K562 (cell line): ENCODE data around the gene MPRIP. TPM values are rescaled to one million over a fixed set of nuclear protein-coding genes. Genes with fewer than 3 reads are reported as not detected.
"Not testable (repeated sequence)": the region's sequence is repeated elsewhere in the genome, so short reads cannot be mapped to it uniquely, and the experiment has no call there.

ENCODE experiments used
- ATAC-seq: fragments of 200-7000 bp; cut with Tn5 transposase; 3 replicates; pipeline ENCODE4 v1.9.1; 2020; ENCODE audit warnings: moderate library complexity
- BruUV-seq: library from RNA; stranded (reverse); fragments of 400-500 nt; replicated peaks from 2 replicates; lab custom pipeline; 2021; lab: Mats Ljungman, UMichigan
- CTCF ChIA-PET: fragments of 300-600 bp; formaldehyde crosslinking; extraction: SDS; loops from one replicate; lab custom pipeline; 2021; ENCODE audit warnings: low intra/inter-chr PET ratio; lab: Yijun Ruan, JAX
- POLR2A ChIA-PET: fragments of 300-600, 350-650 bp; sonication (Branson Sonifier 250); formaldehyde crosslinking; extraction: SDS; loops from one replicate; lab custom pipeline; 2021; ENCODE audit warnings: antibody characterized with exemption, inconsistent platforms; lab: Yijun Ruan, JAX
- DNase-seq, 4 experiments: peaks; one replicate each; pipeline versions ENCODE4 v3.0.0 to v3.0.0-alpha.2; 2011 to 2018; ENCODE audit warnings: low spot score in 3 of 4, mixed read lengths in 3 of 4; ENCODE audit errors: extremely low read depth in 1 of 4
- FAIRE-seq: peaks from 2 replicates; lab custom pipeline; 2011; peaks lifted over from hg19 to GRCh38; lab: Jason Lieb, UNC
- H2AFZ ChIP-seq: 2 replicates; pipeline ENCODE4 v1.6.0; 2011; ENCODE audit warnings: low read depth, low read length, control low read depth, inconsistent platforms
- H3K27ac ChIP-seq: fragments of 200-600 bp; 3 replicates; pipeline ENCODE4 v1.8.0; 2011; ENCODE audit warnings: low read depth, mild to moderate bottlenecking, control low read depth, inconsistent platforms, low read length, moderate library complexity, mixed read lengths; ENCODE audit errors: extremely low read depth
- H3K27me3 ChIP-seq, 2 experiments: fragments of 300-600 bp in 1 of 2; 2 replicates in 1 of 2; 3 replicates in 1 of 2; pipeline versions ENCODE4 v1.6.0 to v1.8.0; 2011; ENCODE audit warnings: inconsistent platforms in 2 of 2, low read length in 2 of 2, mild to moderate bottlenecking in 1 of 2, mixed read lengths in 1 of 2, moderate library complexity in 1 of 2; ENCODE audit not compliant: control insufficient read depth in 2 of 2, insufficient read depth in 2 of 2
- H3K36me3 ChIP-seq: fragments of 300-600 bp; 3 replicates; pipeline ENCODE4 v1.8.0; 2011; ENCODE audit warnings: mild to moderate bottlenecking, low read length, inconsistent platforms; ENCODE audit not compliant: control insufficient read depth, insufficient read depth
- H3K4me1 ChIP-seq, 2 experiments: fragments of 200-600 bp in 1 of 2; replicated peaks in 1 of 2; 2 replicates in 1 of 2; 3 replicates in 1 of 2; pipeline versions ENCODE4 v1.5.1 to v1.8.0; 2011; ENCODE audit warnings: inconsistent platforms in 2 of 2, low read length in 2 of 2, mild to moderate bottlenecking in 1 of 2, mixed read lengths in 1 of 2, moderate library complexity in 1 of 2; ENCODE audit not compliant: control insufficient read depth in 2 of 2, insufficient read depth in 2 of 2
- H3K4me2 ChIP-seq: 2 replicates; pipeline ENCODE4 v1.6.1; 2011; ENCODE audit warnings: low read length, control low read depth, inconsistent platforms, mixed read lengths; ENCODE audit not compliant: insufficient read depth
- H3K4me3 ChIP-seq: fragments of 200-600 bp; sonication (generic), shearing (Covaris generic); 2 replicates; pipeline ENCODE4 v1.5.1; 2016; ENCODE audit warnings: control low read depth, inconsistent platforms
- H3K79me2 ChIP-seq: fragments of 200-600 bp; 3 replicates; pipeline ENCODE4 v1.8.0; 2011; ENCODE audit warnings: low read length, inconsistent platforms; ENCODE audit not compliant: control insufficient read depth, insufficient read depth
- H3K9ac ChIP-seq, 2 experiments: 2 replicates each; pipeline versions ENCODE4 v1.6.0 to v1.6.1; 2011; ENCODE audit warnings: low read depth in 2 of 2, low read length in 2 of 2, control low read depth in 1 of 2, inconsistent platforms in 1 of 2, mild to moderate bottlenecking in 1 of 2, mixed read lengths in 1 of 2; ENCODE audit not compliant: insufficient read depth in 1 of 2
- H3K9me1 ChIP-seq: one replicate; pipeline ENCODE4 v1.6.0; 2011; ENCODE audit warnings: inconsistent platforms, mild to moderate bottlenecking, low read length, moderate library complexity; ENCODE audit not compliant: control insufficient read depth, insufficient read depth
- H3K9me3 ChIP-seq: replicated peaks from 2 replicates; pipeline ENCODE4 v1.5.1; 2011; ENCODE audit warnings: low read depth, low read length, inconsistent platforms; ENCODE audit not compliant: control insufficient read depth, insufficient read depth
- H4K20me1 ChIP-seq: replicated peaks from 2 replicates; pipeline ENCODE4 v1.6.1; 2011; ENCODE audit warnings: low read length, inconsistent platforms, mixed read lengths; ENCODE audit not compliant: control insufficient read depth, insufficient read depth
- CC2D1A ChIP-seq: fragments of 450-650 bp; IDR thresholded peaks from 2 replicates; pipeline ENCODE4 v1.6.1; 2017; ENCODE audit warnings: mild to moderate bottlenecking
- CCAR2 ChIP-seq: fragments of 200-400 bp; formaldehyde crosslinking; IDR thresholded peaks from 2 replicates; pipeline ENCODE4 v1.6.1; 2017; ENCODE audit warnings: mild to moderate bottlenecking, low read depth, low read length
- NELFE ChIP-seq: IDR thresholded peaks from 2 replicates; pipeline ENCODE4 v1.6.1; 2011; ENCODE audit warnings: mild to moderate bottlenecking; ENCODE audit not compliant: insufficient read depth, insufficient read length
- PRPF4 ChIP-seq: fragments of 200-400 bp; formaldehyde crosslinking; IDR thresholded peaks from one replicate; pipeline ENCODE4 v1.6.1; 2017; ENCODE audit warnings: low read length, low read depth, mild to moderate bottlenecking; ENCODE audit not compliant: insufficient read depth, poor library complexity, severe bottlenecking
- RBM17 ChIP-seq: fragments of 200-400 bp; formaldehyde crosslinking; IDR thresholded peaks from 2 replicates; pipeline ENCODE4 v1.6.1; 2017; ENCODE audit warnings: low read depth, mild to moderate bottlenecking, low read length, borderline replicate concordance
- RNF2 ChIP-seq: sonication (generic); IDR thresholded peaks from 2 replicates; pipeline ENCODE4 v1.6.1; 2016
- SMARCC2 ChIP-seq: fragments of 450-650 bp; IDR thresholded peaks from 2 replicates; pipeline ENCODE4 v1.6.1; 2017; ENCODE audit warnings: antibody characterized with exemption, moderate library complexity, mild to moderate bottlenecking, low read depth
- WGBS: fragments of 100-300 bp; shearing (Covaris generic); methylation state at CpG from one replicate; pipeline ENCODE4 v1.1.6; 2016; ENCODE audit warnings: low coverage, mixed read lengths; ENCODE audit not compliant: insufficient coverage; ENCODE audit errors: missing lambda C conversion rate; 5-methylcytosine and 5-hydroxymethylcytosine counted together
- in situ Hi-C: fragments of 300-500 bp; cut with MboI; formaldehyde crosslinking; loops from 4 replicates; pipeline ENCODE4 v1.15.0; 2018; ENCODE audit warnings: inconsistent platforms, mixed read lengths
- intact Hi-C: fragments of 100-400 bp; cut with micrococcal nuclease; formaldehyde crosslinking; loops from 2 replicates; pipeline ENCODE4 v1.14.2; 2022
- polyA plus RNA-seq, 8 experiments: library from polyadenylated mRNA; depleted of rRNA in 4 of 8; stranded (reverse) in 5 of 8; unstranded in 3 of 8; fragments of >200 nt; fragmentation: Nextera tagmentation in 2 of 8; fragmentation: Illumina TruSeq in 1 of 8; extraction: Ambion mirVana in 2 of 8; extraction: Trizol in 1 of 8; gene quantifications; 2 replicates each; pipeline versions ENCODE4 v1.2.1 to v1.2.3, GENCODE V29; 2011 to 2014; ENCODE audit warnings: inconsistent platforms in 1 of 8, missing spikeins in 1 of 8
- total RNA-seq, 7 experiments: library from RNA; depleted of rRNA in 6 of 7; stranded (reverse); fragments of >200 nt in 6 of 7; fragmentation: Illumina TruSeq in 2 of 7; extraction: Trizol in 2 of 7; gene quantifications; 2 replicates each; pipeline versions ENCODE4 v1.2.1 to v1.2.3, GENCODE V29; 2011 to 2021; ENCODE audit warnings: low replicate concordance in 1 of 7
- TF ChIP-seq, protein P1 (sequence below): fragments of 450-650 bp; IDR thresholded peaks from 2 replicates; pipeline ENCODE4 v1.6.1; 2017; ENCODE audit warnings: antibody characterized with exemption
- TF ChIP-seq, protein P2 (sequence below): fragments of 250-450 bp; sonication (Bioruptor Pico); IDR thresholded peaks from 2 replicates; pipeline ENCODE4 v1.8.0; 2022; ENCODE audit warnings: moderate library complexity, mild to moderate bottlenecking, inconsistent platforms
- TF ChIP-seq, protein P3 (sequence below), 2 experiments: fragments of 450-650 bp in 1 of 2; sonication (generic) in 1 of 2; formaldehyde crosslinking; conservative IDR thresholded peaks; 2 replicates each; pipeline versions ENCODE4 v1.4.0 to v1.8.1; 2020 to 2022; ENCODE audit warnings: mild to moderate bottlenecking in 1 of 2, missing genetic modification reagents in 1 of 2

The MPRIP gene
- total and polyA plus RNA-seq, 9 of the 15 experiments (the other 6 are each of a cell fraction or from before 2014, with no cell fraction given), result 10.0 to 72.6 (median 30.1) TPM

DNA sequence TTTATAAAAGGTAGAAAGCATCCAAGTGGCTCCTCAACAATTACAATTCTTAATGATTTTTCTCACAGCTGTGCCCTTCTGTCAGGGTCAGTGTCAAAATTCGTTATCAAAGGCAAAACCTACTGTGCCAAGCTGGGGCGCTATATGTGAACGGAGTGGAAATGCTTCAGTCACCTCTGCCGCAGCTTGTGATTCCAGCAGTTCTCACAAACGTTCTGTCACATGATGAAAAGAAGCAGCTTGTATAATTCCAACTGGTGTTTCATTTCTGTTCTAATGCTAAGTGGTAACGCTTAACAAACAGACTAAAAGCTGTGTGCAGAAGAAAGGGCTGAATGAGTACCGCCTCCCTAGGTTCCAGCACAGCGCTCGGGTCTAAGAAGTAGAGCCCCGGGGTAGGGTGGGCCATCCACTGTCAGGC is 149.7 kb downstream of the MPRIP start:
- FAIRE-seq (no peak), DNase-seq (no peak), ATAC-seq (no peak)
- no peaks in the 10 kb centered on the region for H3K79me2 ChIP-seq
- no peaks in the 10 kb centered on the region for H3K27me3 ChIP-seq
- H3K4me1 ChIP-seq, result peaks cover 0 to 3% of the 10 kb centered on the region in 2 experiments; a peak in 1 of 5 replicates
- no peaks in the 10 kb centered on the region for H3K9me3 ChIP-seq
- no peak overlapping the region for H3K27ac ChIP-seq
- no peaks in the 10 kb centered on the region for H3K9me1 ChIP-seq
- no peak for TF ChIP-seq RNF2
- TF ChIP-seq RBM17, result no peak
- no peak for TF ChIP-seq CCAR2
- TF ChIP-seq, protein P1, sequence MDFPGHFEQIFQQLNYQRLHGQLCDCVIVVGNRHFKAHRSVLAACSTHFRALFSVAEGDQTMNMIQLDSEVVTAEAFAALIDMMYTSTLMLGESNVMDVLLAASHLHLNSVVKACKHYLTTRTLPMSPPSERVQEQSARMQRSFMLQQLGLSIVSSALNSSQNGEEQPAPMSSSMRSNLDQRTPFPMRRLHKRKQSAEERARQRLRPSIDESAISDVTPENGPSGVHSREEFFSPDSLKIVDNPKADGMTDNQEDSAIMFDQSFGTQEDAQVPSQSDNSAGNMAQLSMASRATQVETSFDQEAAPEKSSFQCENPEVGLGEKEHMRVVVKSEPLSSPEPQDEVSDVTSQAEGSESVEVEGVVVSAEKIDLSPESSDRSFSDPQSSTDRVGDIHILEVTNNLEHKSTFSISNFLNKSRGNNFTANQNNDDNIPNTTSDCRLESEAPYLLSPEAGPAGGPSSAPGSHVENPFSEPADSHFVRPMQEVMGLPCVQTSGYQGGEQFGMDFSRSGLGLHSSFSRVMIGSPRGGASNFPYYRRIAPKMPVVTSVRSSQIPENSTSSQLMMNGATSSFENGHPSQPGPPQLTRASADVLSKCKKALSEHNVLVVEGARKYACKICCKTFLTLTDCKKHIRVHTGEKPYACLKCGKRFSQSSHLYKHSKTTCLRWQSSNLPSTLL, result no peak
- no peak for TF ChIP-seq PRPF4
- no peak for TF ChIP-seq CC2D1A
- no peak for TF ChIP-seq NELFE
- no peak for TF ChIP-seq SMARCC2
- TF ChIP-seq, protein P2, sequence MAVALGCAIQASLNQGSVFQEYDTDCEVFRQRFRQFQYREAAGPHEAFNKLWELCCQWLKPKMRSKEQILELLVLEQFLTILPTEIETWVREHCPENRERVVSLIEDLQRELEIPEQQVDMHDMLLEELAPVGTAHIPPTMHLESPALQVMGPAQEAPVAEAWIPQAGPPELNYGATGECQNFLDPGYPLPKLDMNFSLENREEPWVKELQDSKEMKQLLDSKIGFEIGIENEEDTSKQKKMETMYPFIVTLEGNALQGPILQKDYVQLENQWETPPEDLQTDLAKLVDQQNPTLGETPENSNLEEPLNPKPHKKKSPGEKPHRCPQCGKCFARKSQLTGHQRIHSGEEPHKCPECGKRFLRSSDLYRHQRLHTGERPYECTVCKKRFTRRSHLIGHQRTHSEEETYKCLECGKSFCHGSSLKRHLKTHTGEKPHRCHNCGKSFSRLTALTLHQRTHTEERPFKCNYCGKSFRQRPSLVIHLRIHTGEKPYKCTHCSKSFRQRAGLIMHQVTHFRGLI (CRISPR knock-in tag), result no peak
- TF ChIP-seq, protein P3, sequence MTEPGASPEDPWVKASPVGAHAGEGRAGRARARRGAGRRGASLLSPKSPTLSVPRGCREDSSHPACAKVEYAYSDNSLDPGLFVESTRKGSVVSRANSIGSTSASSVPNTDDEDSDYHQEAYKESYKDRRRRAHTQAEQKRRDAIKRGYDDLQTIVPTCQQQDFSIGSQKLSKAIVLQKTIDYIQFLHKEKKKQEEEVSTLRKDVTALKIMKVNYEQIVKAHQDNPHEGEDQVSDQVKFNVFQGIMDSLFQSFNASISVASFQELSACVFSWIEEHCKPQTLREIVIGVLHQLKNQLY (CRISPR knock-in tag; conservative IDR thresholded peaks at IDR 0.05), result no peak
- no peak overlapping the region for H3K4me2 ChIP-seq
- intact Hi-C loops (no loop called here), in situ Hi-C loops (no loop called here)
- H2AFZ ChIP-seq, result no peak overlapping the region
- BruUV-seq, result no TSS peak
- H3K9ac ChIP-seq, result no peak overlapping the region
- POLR2A ChIA-PET, result interaction anchor here (0.8 to 1.1 kb wide), 3 partner anchors 10 to 24 kb away, joined by 3 to 5 read pairs (median 4); no protein-coding TSS in a partner anchor
- 69% methylated on average over 8 of the region's 10 CpGs for WGBS
- no peak overlapping the region for H3K4me3 ChIP-seq
- CTCF ChIA-PET, result no interaction called here
- H3K36me3 ChIP-seq, result no peaks in the 10 kb centered on the region
- no peaks in the 10 kb centered on the region for H4K20me1 ChIP-seq

DNA sequence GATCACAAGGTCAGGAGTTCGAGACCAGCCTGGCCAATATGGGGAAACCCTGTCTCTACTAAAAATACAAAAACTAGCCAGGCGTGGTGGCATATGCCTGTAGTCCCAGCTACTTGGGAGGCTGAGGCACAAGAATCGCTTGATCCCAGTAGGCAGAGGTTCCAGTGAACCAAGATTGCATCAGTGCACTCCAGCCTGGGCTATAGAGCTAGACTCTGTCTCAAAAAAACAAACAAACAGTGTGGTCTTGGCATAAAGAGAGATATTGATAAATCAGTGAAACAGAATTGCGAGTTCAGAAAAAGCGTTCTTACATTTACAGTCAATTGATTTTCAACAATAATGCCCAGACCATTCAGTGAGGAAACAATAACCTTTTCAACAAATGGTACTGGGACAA is 153.2 kb downstream of the MPRIP start:
- H2AFZ ChIP-seq, H3K4me2 ChIP-seq, H3K9ac ChIP-seq, H3K27me3 ChIP-seq, H3K36me3 ChIP-seq, DNase-seq, FAIRE-seq, in situ Hi-C loops, CTCF ChIA-PET, intact Hi-C loops, ATAC-seq, H3K79me2 ChIP-seq, H3K27ac ChIP-seq, H3K4me1 ChIP-seq, H4K20me1 ChIP-seq, H3K4me3 ChIP-seq, H3K9me1 ChIP-seq, POLR2A ChIA-PET, H3K9me3 ChIP-seq, BruUV-seq: not testable (repeated sequence)
- 89% methylated on average over 4 of the region's 5 CpGs for WGBS
